K562 (cell line): ENCODE results near the gene ATXN3. TPM values are rescaled to one million over a fixed set of nuclear protein-coding genes. Genes with fewer than 3 reads are reported as not detected.
A peak's percentile ranks its signal among the peaks of the same experiment; 100 is the strongest.

ENCODE experiments used
- ATAC-seq: fragments of 200-7000 bp; cut with Tn5 transposase; 3 replicates; pipeline ENCODE4 v1.9.1; 2020; ENCODE audit warnings: moderate library complexity
- BruUV-seq: library from RNA; stranded (reverse); fragments of 400-500 nt; replicated peaks from 2 replicates; lab custom pipeline; 2021; lab: Mats Ljungman, UMichigan
- CTCF ChIA-PET: fragments of 300-600 bp; formaldehyde crosslinking; extraction: SDS; loops from one replicate; lab custom pipeline; 2021; ENCODE audit warnings: low intra/inter-chr PET ratio; lab: Yijun Ruan, JAX
- POLR2A ChIA-PET: fragments of 300-600, 350-650 bp; sonication (Branson Sonifier 250); formaldehyde crosslinking; extraction: SDS; loops from one replicate; lab custom pipeline; 2021; ENCODE audit warnings: antibody characterized with exemption, inconsistent platforms; lab: Yijun Ruan, JAX
- DNase-seq, 4 experiments: peaks; one replicate each; pipeline versions ENCODE4 v3.0.0 to v3.0.0-alpha.2; 2011 to 2018; ENCODE audit warnings: low spot score in 3 of 4, mixed read lengths in 3 of 4; ENCODE audit errors: extremely low read depth in 1 of 4
- FAIRE-seq: peaks from 2 replicates; lab custom pipeline; 2011; peaks lifted over from hg19 to GRCh38; lab: Jason Lieb, UNC
- H2AFZ ChIP-seq: 2 replicates; pipeline ENCODE4 v1.6.0; 2011; ENCODE audit warnings: low read depth, low read length, control low read depth, inconsistent platforms
- H3K27ac ChIP-seq: fragments of 200-600 bp; 3 replicates; pipeline ENCODE4 v1.8.0; 2011; ENCODE audit warnings: low read depth, mild to moderate bottlenecking, control low read depth, inconsistent platforms, low read length, moderate library complexity, mixed read lengths; ENCODE audit errors: extremely low read depth
- H3K27me3 ChIP-seq, 2 experiments: fragments of 300-600 bp in 1 of 2; 2 replicates in 1 of 2; 3 replicates in 1 of 2; pipeline versions ENCODE4 v1.6.0 to v1.8.0; 2011; ENCODE audit warnings: inconsistent platforms in 2 of 2, low read length in 2 of 2, mild to moderate bottlenecking in 1 of 2, mixed read lengths in 1 of 2, moderate library complexity in 1 of 2; ENCODE audit not compliant: control insufficient read depth in 2 of 2, insufficient read depth in 2 of 2
- H3K36me3 ChIP-seq: fragments of 300-600 bp; 3 replicates; pipeline ENCODE4 v1.8.0; 2011; ENCODE audit warnings: mild to moderate bottlenecking, low read length, inconsistent platforms; ENCODE audit not compliant: control insufficient read depth, insufficient read depth
- H3K4me1 ChIP-seq, 2 experiments: fragments of 200-600 bp in 1 of 2; replicated peaks in 1 of 2; 2 replicates in 1 of 2; 3 replicates in 1 of 2; pipeline versions ENCODE4 v1.5.1 to v1.8.0; 2011; ENCODE audit warnings: inconsistent platforms in 2 of 2, low read length in 2 of 2, mild to moderate bottlenecking in 1 of 2, mixed read lengths in 1 of 2, moderate library complexity in 1 of 2; ENCODE audit not compliant: control insufficient read depth in 2 of 2, insufficient read depth in 2 of 2
- H3K4me2 ChIP-seq: 2 replicates; pipeline ENCODE4 v1.6.1; 2011; ENCODE audit warnings: low read length, control low read depth, inconsistent platforms, mixed read lengths; ENCODE audit not compliant: insufficient read depth
- H3K4me3 ChIP-seq: fragments of 200-600 bp; sonication (generic), shearing (Covaris generic); 2 replicates; pipeline ENCODE4 v1.5.1; 2016; ENCODE audit warnings: control low read depth, inconsistent platforms
- H3K79me2 ChIP-seq: fragments of 200-600 bp; 3 replicates; pipeline ENCODE4 v1.8.0; 2011; ENCODE audit warnings: low read length, inconsistent platforms; ENCODE audit not compliant: control insufficient read depth, insufficient read depth
- H3K9ac ChIP-seq, 2 experiments: 2 replicates each; pipeline versions ENCODE4 v1.6.0 to v1.6.1; 2011; ENCODE audit warnings: low read depth in 2 of 2, low read length in 2 of 2, control low read depth in 1 of 2, inconsistent platforms in 1 of 2, mild to moderate bottlenecking in 1 of 2, mixed read lengths in 1 of 2; ENCODE audit not compliant: insufficient read depth in 1 of 2
- H3K9me1 ChIP-seq: one replicate; pipeline ENCODE4 v1.6.0; 2011; ENCODE audit warnings: inconsistent platforms, mild to moderate bottlenecking, low read length, moderate library complexity; ENCODE audit not compliant: control insufficient read depth, insufficient read depth
- H3K9me3 ChIP-seq: replicated peaks from 2 replicates; pipeline ENCODE4 v1.5.1; 2011; ENCODE audit warnings: low read depth, low read length, inconsistent platforms; ENCODE audit not compliant: control insufficient read depth, insufficient read depth
- H4K20me1 ChIP-seq: replicated peaks from 2 replicates; pipeline ENCODE4 v1.6.1; 2011; ENCODE audit warnings: low read length, inconsistent platforms, mixed read lengths; ENCODE audit not compliant: control insufficient read depth, insufficient read depth
- EP400 ChIP-seq: fragments of 450-650 bp; IDR thresholded peaks from 2 replicates; pipeline ENCODE4 v1.6.1; 2017; ENCODE audit warnings: antibody characterized with exemption, mild to moderate bottlenecking, moderate library complexity
- ETS2 ChIP-seq: IDR thresholded peaks from 2 replicates; pipeline ENCODE4 v1.6.1; 2016; ENCODE audit warnings: borderline replicate concordance, missing genetic modification characterization, mild to moderate bottlenecking, moderate library complexity, missing compliant biosample characterization; ENCODE audit not compliant: poor library complexity, severe bottlenecking
- MBD2 ChIP-seq: sonication (generic); IDR thresholded peaks from 2 replicates; pipeline ENCODE4 v1.6.1; 2016; ENCODE audit warnings: low read depth, borderline replicate concordance
- PHF8 ChIP-seq: fragments of 200-600 bp; sonication (generic); IDR thresholded peaks from 2 replicates; pipeline ENCODE4 v1.6.1; 2012; ENCODE audit warnings: mixed run types, mild to moderate bottlenecking, inconsistent platforms, low read length, moderate library complexity, borderline replicate concordance
- POLR2AphosphoS5 ChIP-seq: IDR thresholded peaks from 2 replicates; pipeline ENCODE4 v1.6.1; 2011; ENCODE audit warnings: mild to moderate bottlenecking, low read depth, low read length, moderate library complexity; ENCODE audit not compliant: control insufficient read depth, insufficient read depth
- POLR3G ChIP-seq: IDR thresholded peaks from 2 replicates; pipeline ENCODE4 v1.6.1; 2011; ENCODE audit not compliant: insufficient read length, insufficient replicate concordance; ENCODE audit errors: extremely low read depth
- TEAD4 ChIP-seq, 2 experiments: sonication (generic) in 1 of 2; formaldehyde crosslinking in 1 of 2; IDR thresholded peaks; 2 replicates each; pipeline versions ENCODE4 v1.6.1 to v1.8.0; 2012 to 2022; ENCODE audit warnings: borderline replicate concordance in 1 of 2, inconsistent platforms in 1 of 2, low read length in 1 of 2, mild to moderate bottlenecking in 1 of 2, missing genetic modification reagents in 1 of 2
- YBX1 ChIP-seq: fragments of 450-650 bp; IDR thresholded peaks from 2 replicates; pipeline ENCODE4 v1.7.1; 2016; ENCODE audit warnings: mild to moderate bottlenecking
- ZC3H8 ChIP-seq: fragments of 450-650 bp; IDR thresholded peaks from 2 replicates; pipeline ENCODE4 v1.6.1; 2017
- ZNF586 ChIP-seq: fragments of 450-650 bp; formaldehyde crosslinking; conservative IDR thresholded peaks from 2 replicates; pipeline ENCODE4 v1.4.0; 2020; ENCODE audit warnings: mild to moderate bottlenecking, moderate library complexity
- WGBS: fragments of 100-300 bp; shearing (Covaris generic); methylation state at CpG from one replicate; pipeline ENCODE4 v1.1.6; 2016; ENCODE audit warnings: low coverage, mixed read lengths; ENCODE audit not compliant: insufficient coverage; ENCODE audit errors: missing lambda C conversion rate; 5-methylcytosine and 5-hydroxymethylcytosine counted together
- in situ Hi-C: fragments of 300-500 bp; cut with MboI; formaldehyde crosslinking; loops from 4 replicates; pipeline ENCODE4 v1.15.0; 2018; ENCODE audit warnings: inconsistent platforms, mixed read lengths
- intact Hi-C: fragments of 100-400 bp; cut with micrococcal nuclease; formaldehyde crosslinking; loops from 2 replicates; pipeline ENCODE4 v1.14.2; 2022
- polyA plus RNA-seq, 8 experiments: library from polyadenylated mRNA; depleted of rRNA in 4 of 8; stranded (reverse) in 5 of 8; unstranded in 3 of 8; fragments of >200 nt; fragmentation: Nextera tagmentation in 2 of 8; fragmentation: Illumina TruSeq in 1 of 8; extraction: Ambion mirVana in 2 of 8; extraction: Trizol in 1 of 8; gene quantifications; 2 replicates each; pipeline versions ENCODE4 v1.2.1 to v1.2.3, GENCODE V29; 2011 to 2014; ENCODE audit warnings: inconsistent platforms in 1 of 8, missing spikeins in 1 of 8
- total RNA-seq, 7 experiments: library from RNA; depleted of rRNA in 6 of 7; stranded (reverse); fragments of >200 nt in 6 of 7; fragmentation: Illumina TruSeq in 2 of 7; extraction: Trizol in 2 of 7; gene quantifications; 2 replicates each; pipeline versions ENCODE4 v1.2.1 to v1.2.3, GENCODE V29; 2011 to 2021; ENCODE audit warnings: low replicate concordance in 1 of 7
- TF ChIP-seq, protein P1 (sequence below): fragments of 250-450 bp; sonication (Bioruptor Pico); IDR thresholded peaks from 2 replicates; pipeline ENCODE4 v1.8.0; 2021; ENCODE audit warnings: moderate library complexity, mild to moderate bottlenecking, inconsistent platforms
- TF ChIP-seq, protein P2 (sequence below): fragments of 450-650 bp; IDR thresholded peaks from 2 replicates; pipeline ENCODE4 v1.7.1; 2018; ENCODE audit warnings: mild to moderate bottlenecking, low read depth; ENCODE audit not compliant: partially characterized antibody

ATXN3 gene
- total and polyA plus RNA-seq, 9 of the 15 experiments (the other 6 are each of a cell fraction or from before 2014, with no cell fraction given), result 11.3 to 25.0 (median 14.6) TPM

DNA sequence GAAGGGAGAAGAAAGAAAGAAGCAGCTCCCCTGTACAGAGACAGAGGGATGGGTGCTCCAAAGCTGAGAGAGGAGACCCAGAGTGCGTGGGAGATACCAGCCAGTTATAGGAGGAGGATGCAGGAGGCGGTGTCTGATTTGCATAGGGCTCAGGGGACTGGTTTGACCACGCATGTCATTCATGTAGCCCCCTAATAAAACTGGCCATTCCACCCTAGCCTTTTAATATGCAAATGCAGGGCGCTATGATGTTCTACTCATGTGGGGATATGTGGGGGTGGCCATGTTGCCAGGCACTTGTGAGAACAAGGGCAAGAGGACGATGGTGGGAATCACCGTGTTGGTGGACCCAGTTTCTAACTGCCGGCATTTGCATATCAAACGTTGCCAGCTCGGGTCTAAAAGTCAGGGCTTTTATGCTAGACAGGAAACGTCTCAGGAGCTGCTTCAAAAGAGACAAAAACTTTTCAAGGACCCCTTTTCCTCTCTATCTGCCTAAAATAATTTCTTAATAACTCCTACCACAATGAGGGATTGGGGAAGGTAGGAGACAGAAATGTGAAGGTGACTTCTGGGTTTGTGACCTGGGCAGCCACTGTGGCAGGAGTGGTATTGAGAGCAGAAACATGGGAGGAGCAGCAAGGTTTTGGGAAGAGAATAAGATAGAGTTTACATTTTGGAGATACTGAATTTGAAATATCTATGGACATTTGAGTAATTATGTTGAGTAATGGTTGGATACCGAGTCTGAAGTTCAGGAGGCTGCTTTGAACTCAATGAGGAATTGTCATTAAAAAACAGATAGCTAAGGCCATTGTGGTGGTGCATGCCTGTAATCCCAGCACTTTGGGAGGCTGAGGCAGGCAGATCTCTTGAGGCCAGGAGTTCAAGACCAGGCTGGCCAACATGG, 2.2 kb upstream of the ATXN3 start:
- peak in 2 of 4 experiments; percentile 57 to 80 for DNase-seq
- no TSS peak for BruUV-seq
- no peaks in the 10 kb centered on the region for H3K36me3 ChIP-seq
- peaks cover 20% of the 10 kb centered on the region for H3K79me2 ChIP-seq
- in situ Hi-C loops, result no loop called here
- no peaks in the 10 kb centered on the region for H4K20me1 ChIP-seq
- H3K4me3 ChIP-seq, result peak overlapping the region; percentile 4; the same call in 1 of the 2 replicates
- ATAC-seq, result peak; percentile 65
- no peaks in the 10 kb centered on the region for H3K9me1 ChIP-seq
- H3K9ac ChIP-seq, result peak overlapping the region in 1 of 2 experiments; percentile 69; a peak in 2 of 4 replicates
- peak overlapping the region; percentile 86 for H3K4me2 ChIP-seq
- ChIA-PET CTCF (no interaction called here), POLR2A (interaction anchor here (0.8 to 5.2 kb wide), 4 partner anchors 11 to 534 kb away, joined by 3 to 47 read pairs (median 6); partner anchors contain the start of genes CPSF2, NDUFB1 and TRIP11)
- H2AFZ ChIP-seq, result peak overlapping the region; percentile 95
- intact Hi-C loops, result no loop called here
- peak overlapping the region; percentile 76 for H3K27ac ChIP-seq
- no peaks in the 10 kb centered on the region for H3K27me3 ChIP-seq
- WGBS, result 4% methylated on average over 11 of the region's 11 CpGs
- H3K4me1 ChIP-seq, result peaks cover 5 to 7% of the 10 kb centered on the region in 2 experiments; a peak in 4 of 5 replicates
- H3K9me3 ChIP-seq, result no peaks in the 10 kb centered on the region
- FAIRE-seq, result peak; percentile 87
- TF ChIP-seq, protein P1, sequence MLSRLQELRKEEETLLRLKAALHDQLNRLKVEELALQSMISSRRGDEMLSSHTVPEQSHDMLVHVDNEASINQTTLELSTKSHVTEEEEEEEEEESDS (CRISPR knock-in tag), result peak; percentile 55; the same call in 1 of the 2 replicates
- TF ChIP-seq POLR3G, result no peak
- no peak for TF ChIP-seq ETS2
- TF ChIP-seq, protein P2, sequence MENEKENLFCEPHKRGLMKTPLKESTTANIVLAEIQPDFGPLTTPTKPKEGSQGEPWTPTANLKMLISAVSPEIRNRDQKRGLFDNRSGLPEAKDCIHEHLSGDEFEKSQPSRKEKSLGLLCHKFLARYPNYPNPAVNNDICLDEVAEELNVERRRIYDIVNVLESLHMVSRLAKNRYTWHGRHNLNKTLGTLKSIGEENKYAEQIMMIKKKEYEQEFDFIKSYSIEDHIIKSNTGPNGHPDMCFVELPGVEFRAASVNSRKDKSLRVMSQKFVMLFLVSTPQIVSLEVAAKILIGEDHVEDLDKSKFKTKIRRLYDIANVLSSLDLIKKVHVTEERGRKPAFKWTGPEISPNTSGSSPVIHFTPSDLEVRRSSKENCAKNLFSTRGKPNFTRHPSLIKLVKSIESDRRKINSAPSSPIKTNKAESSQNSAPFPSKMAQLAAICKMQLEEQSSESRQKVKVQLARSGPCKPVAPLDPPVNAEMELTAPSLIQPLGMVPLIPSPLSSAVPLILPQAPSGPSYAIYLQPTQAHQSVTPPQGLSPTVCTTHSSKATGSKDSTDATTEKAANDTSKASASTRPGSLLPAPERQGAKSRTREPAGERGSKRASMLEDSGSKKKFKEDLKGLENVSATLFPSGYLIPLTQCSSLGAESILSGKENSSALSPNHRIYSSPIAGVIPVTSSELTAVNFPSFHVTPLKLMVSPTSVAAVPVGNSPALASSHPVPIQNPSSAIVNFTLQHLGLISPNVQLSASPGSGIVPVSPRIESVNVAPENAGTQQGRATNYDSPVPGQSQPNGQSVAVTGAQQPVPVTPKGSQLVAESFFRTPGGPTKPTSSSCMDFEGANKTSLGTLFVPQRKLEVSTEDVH, result no peak
- no peak for TF ChIP-seq YBX1
- TF ChIP-seq ZC3H8, result 0 out of 2 replicates have a peak, but pooled peaks have one; percentile 18
- peak; percentile 40; the same call in 1 of the 2 replicates for TF ChIP-seq TEAD4 (IDR thresholded peaks at IDR 0.05; ENCODE audit: low read length)
- TF ChIP-seq TEAD4 (CRISPR knock-in tag; IDR thresholded peaks at IDR 0.05; ENCODE audit: borderline replicate concordance), result no peak
- TF ChIP-seq POLR2AphosphoS5, result peak; percentile 71
- TF ChIP-seq PHF8, result peak; percentile 14; the same call in 1 of the 2 replicates
- TF ChIP-seq EP400, result 0 out of 2 replicates have a peak, but pooled peaks have one; percentile 10
- TF ChIP-seq MBD2, result no peak
- 0 out of 2 replicates have a peak, but pooled peaks have one; percentile 7 for TF ChIP-seq ZNF586 (CRISPR knock-in tag)
